KMS-11 (cell line): ENCODE results near the gene CABCOCO1.
A peak's percentile ranks its signal among the peaks of the same experiment; 100 is the strongest.
"Not testable (repeated sequence)": the region's sequence is repeated elsewhere in the genome, so short reads cannot be mapped to it uniquely, and the experiment has no call there.

Experiments
- H2AFZ ChIP-seq: fragments of 200-600 bp; sonication (generic); 2 replicates; pipeline ENCODE4 v1.6.1; 2016; ENCODE audit warnings: antibody characterized with exemption, mixed run types, low read depth
- H3K27ac ChIP-seq: fragments of 200-600 bp; sonication (generic); 2 replicates; pipeline ENCODE4 v1.6.1; 2016; ENCODE audit warnings: mild to moderate bottlenecking, mixed run types
- H3K27me3 ChIP-seq: fragments of 200-600 bp; sonication (generic); 2 replicates; pipeline ENCODE4 v1.6.1; 2017; ENCODE audit warnings: mild to moderate bottlenecking, low read depth, mixed run types, moderate library complexity; ENCODE audit not compliant: insufficient read depth
- H3K36me3 ChIP-seq: fragments of 200-600 bp; sonication (generic); 2 replicates; pipeline ENCODE4 v1.6.1; 2017; ENCODE audit warnings: mild to moderate bottlenecking, mixed run types; ENCODE audit not compliant: insufficient read depth
- H3K4me1 ChIP-seq: fragments of 200-600 bp; sonication (generic); 2 replicates; pipeline ENCODE4 v1.6.1; 2016; ENCODE audit warnings: mild to moderate bottlenecking, low read depth, mixed run types; ENCODE audit not compliant: poor library complexity, severe bottlenecking
- H3K4me2 ChIP-seq: fragments of 200-600 bp; sonication (generic); 2 replicates; pipeline ENCODE4 v1.7.0; 2016; ENCODE audit warnings: mild to moderate bottlenecking, mixed run types
- H3K4me3 ChIP-seq: fragments of 200-600 bp; sonication (generic); IDR thresholded peaks from 2 replicates; pipeline ENCODE4 v1.6.1; 2017; ENCODE audit warnings: low read depth, low read length, mixed read lengths; ENCODE audit not compliant: insufficient read depth
- H3K79me2 ChIP-seq: fragments of 200-600 bp; sonication (generic); 2 replicates; pipeline ENCODE4 v1.6.1; 2016; ENCODE audit warnings: low read depth, mixed run types; ENCODE audit not compliant: insufficient read depth
- H3K9ac ChIP-seq: fragments of 200-600 bp; sonication (generic); 2 replicates; pipeline ENCODE4 v1.6.1; 2016; ENCODE audit warnings: mild to moderate bottlenecking, mixed run types
- H4K20me1 ChIP-seq: fragments of 200-600 bp; sonication (generic); 2 replicates; pipeline ENCODE4 v1.6.1; 2016; ENCODE audit warnings: mild to moderate bottlenecking, mixed run types; ENCODE audit not compliant: insufficient read depth
- CTCF ChIP-seq: fragments of 200-600 bp; sonication (generic); conservative IDR thresholded peaks from 2 replicates; pipeline ENCODE4 v1.6.1; 2017; ENCODE audit warnings: low read depth, mild to moderate bottlenecking, antibody characterized with exemption, low read length, moderate library complexity, mixed read lengths

CABCOCO1 gene

GRCh38 chr10:61732629-61733278 lies 70.0 kb downstream of the CABCOCO1 start:
- Histone ChIP-seq H3K79me2 (no peaks in the 10 kb centered on the region), H4K20me1 (no peaks in the 10 kb centered on the region), H3K27me3 (no peaks in the 10 kb centered on the region), H3K27ac (no peak overlapping the region), H3K4me3 (no peak overlapping the region), H3K36me3 (no peaks in the 10 kb centered on the region), H3K4me1 (no peaks in the 10 kb centered on the region), H3K9ac (no peak overlapping the region), H3K4me2 (no peak overlapping the region), H2AFZ (no peak overlapping the region)
- TF ChIP-seq CTCF, result no peak

GRCh38 chr10:61733358-61733940 lies 70.7 kb downstream of the CABCOCO1 start:
- Histone ChIP-seq H3K27me3 (no peaks in the 10 kb centered on the region), H2AFZ (no peak overlapping the region), H3K9ac (no peak overlapping the region), H3K36me3 (no peaks in the 10 kb centered on the region), H3K4me1 (no peaks in the 10 kb centered on the region), H3K4me3 (no peak overlapping the region), H4K20me1 (no peaks in the 10 kb centered on the region), H3K4me2 (no peak overlapping the region), H3K27ac (no peak overlapping the region), H3K79me2 (no peaks in the 10 kb centered on the region)
- TF ChIP-seq CTCF, result peak; percentile 64

GRCh38 chr10:61735882-61736281 lies 73.2 kb downstream of the CABCOCO1 start:
- TF ChIP-seq CTCF, result no peak
- Histone ChIP-seq H3K27me3 (no peaks in the 10 kb centered on the region), H3K9ac (no peak overlapping the region), H3K4me2 (no peak overlapping the region), H3K79me2 (no peaks in the 10 kb centered on the region), H3K36me3 (no peaks in the 10 kb centered on the region), H3K27ac (no peak overlapping the region), H3K4me1 (no peaks in the 10 kb centered on the region), H4K20me1 (no peaks in the 10 kb centered on the region), H2AFZ (no peak overlapping the region), H3K4me3 (no peak overlapping the region)

- H3K4me2 ChIP-seq, H3K27ac ChIP-seq, H3K4me3 ChIP-seq, H4K20me1 ChIP-seq, H3K4me1 ChIP-seq, H3K36me3 ChIP-seq, H3K27me3 ChIP-seq, H2AFZ ChIP-seq, H3K79me2 ChIP-seq, H3K9ac ChIP-seq: not testable (repeated sequence)
Measured at GRCh38 chr10:61737455-61737854, 74.7 kb downstream of the CABCOCO1 start.

- no peaks in the 10 kb centered on the region for H4K20me1 ChIP-seq
- no peaks in the 10 kb centered on the region for H3K79me2 ChIP-seq
- H3K9ac ChIP-seq, result no peak overlapping the region
Measured at GRCh38 chr10:61742812-61743211, 80.1 kb downstream of the CABCOCO1 start.

More at GRCh38 chr10:61742812-61743211, 80.1 kb downstream of the CABCOCO1 start:
- no peak overlapping the region for H2AFZ ChIP-seq
- H3K27ac ChIP-seq, result no peak overlapping the region
- H3K4me1 ChIP-seq, result no peaks in the 10 kb centered on the region
- no peak overlapping the region for H3K4me3 ChIP-seq
- H3K4me2 ChIP-seq, result no peak overlapping the region
- TF ChIP-seq CTCF, result no peak
- H3K36me3 ChIP-seq, result no peaks in the 10 kb centered on the region
- no peaks in the 10 kb centered on the region for H3K27me3 ChIP-seq
